ENCODE measurements around the gene VEZT.

DNA sequence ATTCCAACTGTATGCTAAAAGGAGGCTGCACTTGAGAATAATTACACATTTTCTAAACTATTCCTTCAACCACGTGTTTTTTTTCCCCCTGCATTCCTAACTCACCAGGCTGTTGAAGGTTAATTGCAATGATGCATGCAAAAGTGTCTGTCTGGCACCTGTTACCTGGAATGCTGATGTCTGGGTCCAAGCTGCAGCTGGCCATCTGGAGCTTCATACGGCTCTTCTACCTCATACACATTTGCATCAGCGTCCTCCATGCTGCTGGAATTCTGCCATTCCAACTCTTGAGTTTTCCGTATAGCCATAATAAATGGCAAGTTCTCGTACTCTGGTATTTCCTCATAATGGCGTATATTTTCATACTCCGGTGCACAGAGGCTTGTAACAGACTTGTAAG is 8.9 kb upstream of the VEZT start:
- TF ChIP-seq, protein P1, sequence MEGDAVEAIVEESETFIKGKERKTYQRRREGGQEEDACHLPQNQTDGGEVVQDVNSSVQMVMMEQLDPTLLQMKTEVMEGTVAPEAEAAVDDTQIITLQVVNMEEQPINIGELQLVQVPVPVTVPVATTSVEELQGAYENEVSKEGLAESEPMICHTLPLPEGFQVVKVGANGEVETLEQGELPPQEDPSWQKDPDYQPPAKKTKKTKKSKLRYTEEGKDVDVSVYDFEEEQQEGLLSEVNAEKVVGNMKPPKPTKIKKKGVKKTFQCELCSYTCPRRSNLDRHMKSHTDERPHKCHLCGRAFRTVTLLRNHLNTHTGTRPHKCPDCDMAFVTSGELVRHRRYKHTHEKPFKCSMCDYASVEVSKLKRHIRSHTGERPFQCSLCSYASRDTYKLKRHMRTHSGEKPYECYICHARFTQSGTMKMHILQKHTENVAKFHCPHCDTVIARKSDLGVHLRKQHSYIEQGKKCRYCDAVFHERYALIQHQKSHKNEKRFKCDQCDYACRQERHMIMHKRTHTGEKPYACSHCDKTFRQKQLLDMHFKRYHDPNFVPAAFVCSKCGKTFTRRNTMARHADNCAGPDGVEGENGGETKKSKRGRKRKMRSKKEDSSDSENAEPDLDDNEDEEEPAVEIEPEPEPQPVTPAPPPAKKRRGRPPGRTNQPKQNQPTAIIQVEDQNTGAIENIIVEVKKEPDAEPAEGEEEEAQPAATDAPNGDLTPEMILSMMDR (conservative IDR thresholded peaks at IDR 0.05 in 1 of 2, IDR thresholded peaks at IDR 0.05 in 1 of 2; ENCODE audit: low read depth in 1 of 2, low read length in 2 of 2): no peak
- no peak for TF ChIP-seq EZH2 (IDR thresholded peaks at IDR 0.05; ENCODE audit: low read length, missing control alignments)
